ENCODE data around the gene CAPN1. TPM values are rescaled to one million over a fixed set of nuclear protein-coding genes. Genes with fewer than 3 reads are reported as not detected.

CAPN1 gene
- total RNA-seq, 1 experiment from 2014 or later: 256 TPM

DNA sequence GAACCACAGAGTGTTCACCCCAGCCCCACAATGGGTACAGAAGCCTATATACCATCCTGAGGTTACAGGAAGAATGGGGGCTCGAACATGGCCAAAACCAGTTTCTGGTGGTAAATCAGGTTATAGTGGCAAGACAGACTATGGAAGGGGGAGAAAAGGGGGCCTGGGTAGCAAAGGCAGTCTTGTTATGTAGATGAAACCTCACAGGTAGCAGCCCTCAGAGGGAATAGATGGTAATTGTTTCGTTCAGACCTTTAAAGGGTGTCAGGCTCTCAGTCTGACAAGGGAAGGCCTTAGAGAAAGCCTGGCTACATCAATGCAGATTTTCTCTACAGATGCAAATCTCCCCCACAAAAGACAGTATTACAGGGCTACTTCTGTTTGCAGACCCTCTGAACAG, 3.4 kb downstream of the CAPN1 start:
- TF ChIP-seq, protein P1, sequence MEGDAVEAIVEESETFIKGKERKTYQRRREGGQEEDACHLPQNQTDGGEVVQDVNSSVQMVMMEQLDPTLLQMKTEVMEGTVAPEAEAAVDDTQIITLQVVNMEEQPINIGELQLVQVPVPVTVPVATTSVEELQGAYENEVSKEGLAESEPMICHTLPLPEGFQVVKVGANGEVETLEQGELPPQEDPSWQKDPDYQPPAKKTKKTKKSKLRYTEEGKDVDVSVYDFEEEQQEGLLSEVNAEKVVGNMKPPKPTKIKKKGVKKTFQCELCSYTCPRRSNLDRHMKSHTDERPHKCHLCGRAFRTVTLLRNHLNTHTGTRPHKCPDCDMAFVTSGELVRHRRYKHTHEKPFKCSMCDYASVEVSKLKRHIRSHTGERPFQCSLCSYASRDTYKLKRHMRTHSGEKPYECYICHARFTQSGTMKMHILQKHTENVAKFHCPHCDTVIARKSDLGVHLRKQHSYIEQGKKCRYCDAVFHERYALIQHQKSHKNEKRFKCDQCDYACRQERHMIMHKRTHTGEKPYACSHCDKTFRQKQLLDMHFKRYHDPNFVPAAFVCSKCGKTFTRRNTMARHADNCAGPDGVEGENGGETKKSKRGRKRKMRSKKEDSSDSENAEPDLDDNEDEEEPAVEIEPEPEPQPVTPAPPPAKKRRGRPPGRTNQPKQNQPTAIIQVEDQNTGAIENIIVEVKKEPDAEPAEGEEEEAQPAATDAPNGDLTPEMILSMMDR (IDR thresholded peaks at IDR 0.05): no peak
- no peak for TF ChIP-seq POLR2AphosphoS5 (IDR thresholded peaks at IDR 0.05; ENCODE audit: low read depth, low read length)
- TF ChIP-seq SIN3A (IDR thresholded peaks at IDR 0.05; ENCODE audit: borderline replicate concordance, insufficient read depth, low read depth, low read length): no peak
- TF ChIP-seq TCF7L2 (IDR thresholded peaks at IDR 0.05; ENCODE audit: low read depth, low read length): no peak
- H3K27me3 ChIP-seq (ENCODE audit: control insufficient read depth, insufficient read depth, low read length): no peaks in the 10 kb centered on the region
- CTCF ChIA-PET: interaction anchor here (0.8 kb wide), 1 partner anchor 332 kb away, joined by 4 read pairs; no protein-coding TSS in a partner anchor
- in situ Hi-C loops (cut with HindIII; ENCODE audit: low pct_unique_long_range_greater_than_20kb, low sequenced_read_pairs) (no loop called here), intact Hi-C loops (cut with micrococcal nuclease; ENCODE audit: unreplicated experiment) (loop anchor here (10.0 kb wide), 1 partner anchor 50 kb away; the partner anchor contains the start of gene SYVN1)
- peaks cover 7% of the 10 kb centered on the region; the same call in 1 of the 2 replicates for H3K36me3 ChIP-seq (ENCODE audit: control insufficient read depth, insufficient read depth, low read length)
- ATAC-seq: no peak
- no peak overlapping the region for H3K27ac ChIP-seq (ENCODE audit: low read length)
- no TSS peak for BruUV-seq (replicated peaks)
- DNase-seq (ENCODE audit: low read depth, low spot score): no peak
- POLR2A ChIA-PET: no interaction called here
- peaks cover 14% of the 10 kb centered on the region for H3K4me1 ChIP-seq (ENCODE audit: control insufficient read depth, insufficient read depth, low read length)
- H3K4me3 ChIP-seq (ENCODE audit: low read depth in 2 of 2, low read length in 2 of 2): no peak overlapping the region
- no peaks in the 10 kb centered on the region for H3K9me3 ChIP-seq (ENCODE audit: control insufficient read depth, insufficient read depth, low read depth, low read length)

DNA sequence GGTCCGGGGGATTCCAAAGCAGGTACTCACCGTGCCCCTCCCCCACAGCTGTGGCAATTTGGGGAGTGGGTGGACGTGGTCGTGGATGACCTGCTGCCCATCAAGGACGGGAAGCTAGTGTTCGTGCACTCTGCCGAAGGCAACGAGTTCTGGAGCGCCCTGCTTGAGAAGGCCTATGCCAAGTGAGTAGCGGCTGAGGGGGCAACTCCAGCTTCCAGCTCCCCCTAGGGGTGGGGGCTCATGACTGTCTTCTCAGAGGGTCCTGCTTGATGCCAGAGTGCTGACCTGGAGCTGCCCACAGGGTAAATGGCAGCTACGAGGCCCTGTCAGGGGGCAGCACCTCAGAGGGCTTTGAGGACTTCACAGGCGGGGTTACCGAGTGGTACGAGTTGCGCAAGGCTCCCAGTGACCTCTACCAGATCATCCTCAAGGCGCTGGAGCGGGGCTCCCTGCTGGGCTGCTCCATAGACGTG, 4.2 kb downstream of the CAPN1 start:
- ChIA-PET POLR2A (interaction anchor here (0.5 kb wide), 1 partner anchor 637 kb away, joined by 6 read pairs; no protein-coding TSS in a partner anchor), CTCF (interaction anchor here (0.6 to 0.8 kb wide), 2 partner anchors 12 to 333 kb away, joined by 4 to 12 read pairs; no protein-coding TSS in a partner anchor)
- H3K9me3 ChIP-seq (ENCODE audit: control insufficient read depth, insufficient read depth, low read depth, low read length): no peaks in the 10 kb centered on the region
- H3K4me1 ChIP-seq (ENCODE audit: control insufficient read depth, insufficient read depth, low read length): peaks cover 10% of the 10 kb centered on the region; the same call in 1 of the 2 replicates
- BruUV-seq (replicated peaks): no TSS peak
- in situ Hi-C loops (cut with HindIII; ENCODE audit: low pct_unique_long_range_greater_than_20kb, low sequenced_read_pairs): no loop called here
- H3K4me3 ChIP-seq (ENCODE audit: low read depth in 2 of 2, low read length in 2 of 2): no peak overlapping the region
- no peaks in the 10 kb centered on the region for H3K27me3 ChIP-seq (ENCODE audit: control insufficient read depth, insufficient read depth, low read length)
- peaks cover 7% of the 10 kb centered on the region; the same call in 1 of the 2 replicates for H3K36me3 ChIP-seq (ENCODE audit: control insufficient read depth, insufficient read depth, low read length)
- ATAC-seq (no peak), DNase-seq (ENCODE audit: low read depth, low spot score) (no peak)
- intact Hi-C loops (cut with micrococcal nuclease; ENCODE audit: unreplicated experiment): loop anchor here (10.0 kb wide), 1 partner anchor 51 kb away; the partner anchor contains the start of gene SYVN1
- no peak overlapping the region for H3K27ac ChIP-seq (ENCODE audit: low read length)
- TF ChIP-seq SIN3A (IDR thresholded peaks at IDR 0.05; ENCODE audit: borderline replicate concordance, insufficient read depth, low read depth, low read length) (no peak), TCF7L2 (IDR thresholded peaks at IDR 0.05; ENCODE audit: low read depth, low read length) (no peak), POLR2AphosphoS5 (IDR thresholded peaks at IDR 0.05; ENCODE audit: low read depth, low read length) (no peak)
- TF ChIP-seq, protein P1 (IDR thresholded peaks at IDR 0.05): no peak
- TF ChIP-seq, protein P2, sequence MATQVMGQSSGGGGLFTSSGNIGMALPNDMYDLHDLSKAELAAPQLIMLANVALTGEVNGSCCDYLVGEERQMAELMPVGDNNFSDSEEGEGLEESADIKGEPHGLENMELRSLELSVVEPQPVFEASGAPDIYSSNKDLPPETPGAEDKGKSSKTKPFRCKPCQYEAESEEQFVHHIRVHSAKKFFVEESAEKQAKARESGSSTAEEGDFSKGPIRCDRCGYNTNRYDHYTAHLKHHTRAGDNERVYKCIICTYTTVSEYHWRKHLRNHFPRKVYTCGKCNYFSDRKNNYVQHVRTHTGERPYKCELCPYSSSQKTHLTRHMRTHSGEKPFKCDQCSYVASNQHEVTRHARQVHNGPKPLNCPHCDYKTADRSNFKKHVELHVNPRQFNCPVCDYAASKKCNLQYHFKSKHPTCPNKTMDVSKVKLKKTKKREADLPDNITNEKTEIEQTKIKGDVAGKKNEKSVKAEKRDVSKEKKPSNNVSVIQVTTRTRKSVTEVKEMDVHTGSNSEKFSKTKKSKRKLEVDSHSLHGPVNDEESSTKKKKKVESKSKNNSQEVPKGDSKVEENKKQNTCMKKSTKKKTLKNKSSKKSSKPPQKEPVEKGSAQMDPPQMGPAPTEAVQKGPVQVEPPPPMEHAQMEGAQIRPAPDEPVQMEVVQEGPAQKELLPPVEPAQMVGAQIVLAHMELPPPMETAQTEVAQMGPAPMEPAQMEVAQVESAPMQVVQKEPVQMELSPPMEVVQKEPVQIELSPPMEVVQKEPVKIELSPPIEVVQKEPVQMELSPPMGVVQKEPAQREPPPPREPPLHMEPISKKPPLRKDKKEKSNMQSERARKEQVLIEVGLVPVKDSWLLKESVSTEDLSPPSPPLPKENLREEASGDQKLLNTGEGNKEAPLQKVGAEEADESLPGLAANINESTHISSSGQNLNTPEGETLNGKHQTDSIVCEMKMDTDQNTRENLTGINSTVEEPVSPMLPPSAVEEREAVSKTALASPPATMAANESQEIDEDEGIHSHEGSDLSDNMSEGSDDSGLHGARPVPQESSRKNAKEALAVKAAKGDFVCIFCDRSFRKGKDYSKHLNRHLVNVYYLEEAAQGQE (IDR thresholded peaks at IDR 0.05; ENCODE audit: insufficient read depth in 1 of 2, low read depth in 2 of 2, low read length in 1 of 2): no peak

Data from Panc1 (cell line).